ENCODE measurements around the gene UCK1. TPM values are rescaled to one million over a fixed set of nuclear protein-coding genes. Genes with fewer than 3 reads are reported as not detected.

The UCK1 gene
- total and polyA plus RNA-seq, 10 of the 15 experiments (the other 5 are each of a cell fraction or from before 2014, with no cell fraction given): 0.31 to 27.0 (median 18.7) TPM

DNA sequence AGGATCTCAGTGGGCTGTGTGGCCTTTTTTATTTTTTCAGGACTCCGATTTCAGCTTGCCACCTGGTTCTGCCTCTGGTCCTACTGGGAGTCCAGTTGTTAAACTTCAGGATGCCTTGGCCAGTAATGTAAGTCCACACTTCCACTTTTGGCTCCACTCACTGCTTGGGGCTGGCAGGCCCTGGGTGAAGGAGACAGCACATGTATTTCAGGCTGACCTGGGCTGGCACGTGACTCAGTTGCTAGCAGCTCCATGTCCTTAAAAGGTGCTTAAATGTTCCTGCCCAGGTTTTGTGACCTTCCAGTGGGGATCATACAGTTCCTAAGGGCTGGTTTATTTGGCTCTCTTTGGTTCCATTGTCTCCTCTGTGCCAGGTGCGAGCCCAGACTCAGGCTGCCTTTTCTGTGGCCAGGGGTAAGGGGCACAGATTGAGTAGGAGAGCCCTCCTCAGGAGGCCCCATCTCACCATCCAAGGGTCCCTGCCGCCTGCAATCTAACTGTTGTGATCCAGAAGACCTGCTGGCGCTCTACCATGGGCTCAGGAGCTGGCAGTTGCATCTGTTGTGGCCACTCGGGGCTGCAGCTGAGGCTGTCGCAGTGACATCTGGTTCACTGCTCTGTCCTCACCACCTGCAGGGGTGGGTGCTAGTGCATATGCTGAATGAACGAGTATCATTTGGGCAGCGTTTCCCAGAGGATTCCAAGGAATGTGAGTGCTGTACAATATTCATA, 47.6 kb downstream of the UCK1 start:
- FAIRE-seq: no peak
- BruUV-seq (replicated peaks): no TSS peak
- in situ Hi-C loops (cut with MboI): no loop called here
- TF ChIP-seq TBL1XR1 (IDR thresholded peaks at IDR 0.05; ENCODE audit: low read depth, low read length): no peak
- TF ChIP-seq CBX3 (IDR thresholded peaks at IDR 0.05; ENCODE audit: borderline replicate concordance, low read depth): no peak
- TF ChIP-seq CHD4 (IDR thresholded peaks at IDR 0.05): no peak
- TF ChIP-seq, protein P1, sequence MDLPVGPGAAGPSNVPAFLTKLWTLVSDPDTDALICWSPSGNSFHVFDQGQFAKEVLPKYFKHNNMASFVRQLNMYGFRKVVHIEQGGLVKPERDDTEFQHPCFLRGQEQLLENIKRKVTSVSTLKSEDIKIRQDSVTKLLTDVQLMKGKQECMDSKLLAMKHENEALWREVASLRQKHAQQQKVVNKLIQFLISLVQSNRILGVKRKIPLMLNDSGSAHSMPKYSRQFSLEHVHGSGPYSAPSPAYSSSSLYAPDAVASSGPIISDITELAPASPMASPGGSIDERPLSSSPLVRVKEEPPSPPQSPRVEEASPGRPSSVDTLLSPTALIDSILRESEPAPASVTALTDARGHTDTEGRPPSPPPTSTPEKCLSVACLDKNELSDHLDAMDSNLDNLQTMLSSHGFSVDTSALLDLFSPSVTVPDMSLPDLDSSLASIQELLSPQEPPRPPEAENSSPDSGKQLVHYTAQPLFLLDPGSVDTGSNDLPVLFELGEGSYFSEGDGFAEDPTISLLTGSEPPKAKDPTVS (IDR thresholded peaks at IDR 0.05; ENCODE audit: low read depth, low read length): no peak
- no peak for TF ChIP-seq CHD2 (IDR thresholded peaks at IDR 0.05; ENCODE audit: borderline replicate concordance, low read depth, low read length)
- TF ChIP-seq, protein P2, sequence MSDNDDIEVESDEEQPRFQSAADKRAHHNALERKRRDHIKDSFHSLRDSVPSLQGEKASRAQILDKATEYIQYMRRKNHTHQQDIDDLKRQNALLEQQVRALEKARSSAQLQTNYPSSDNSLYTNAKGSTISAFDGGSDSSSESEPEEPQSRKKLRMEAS (IDR thresholded peaks at IDR 0.05; ENCODE audit: low read depth, low read length): no peak
- no peak for TF ChIP-seq ZBED1 (IDR thresholded peaks at IDR 0.05; ENCODE audit: borderline replicate concordance)
- no peak for TF ChIP-seq FOXM1 (IDR thresholded peaks at IDR 0.05; ENCODE audit: low read depth, low read length)
- TF ChIP-seq, protein P3, sequence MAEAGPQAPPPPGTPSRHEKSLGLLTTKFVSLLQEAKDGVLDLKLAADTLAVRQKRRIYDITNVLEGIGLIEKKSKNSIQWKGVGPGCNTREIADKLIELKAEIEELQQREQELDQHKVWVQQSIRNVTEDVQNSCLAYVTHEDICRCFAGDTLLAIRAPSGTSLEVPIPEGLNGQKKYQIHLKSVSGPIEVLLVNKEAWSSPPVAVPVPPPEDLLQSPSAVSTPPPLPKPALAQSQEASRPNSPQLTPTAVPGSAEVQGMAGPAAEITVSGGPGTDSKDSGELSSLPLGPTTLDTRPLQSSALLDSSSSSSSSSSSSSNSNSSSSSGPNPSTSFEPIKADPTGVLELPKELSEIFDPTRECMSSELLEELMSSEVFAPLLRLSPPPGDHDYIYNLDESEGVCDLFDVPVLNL (IDR thresholded peaks at IDR 0.05; ENCODE audit: low read depth, low read length): no peak
- TF ChIP-seq SIX5 (IDR thresholded peaks at IDR 0.05; ENCODE audit: low read depth, low read length, severe bottlenecking): no peak
- no peak for TF ChIP-seq ZNF622 (IDR thresholded peaks at IDR 0.05)
- no peak for TF ChIP-seq NFXL1 (IDR thresholded peaks at IDR 0.05; ENCODE audit: borderline replicate concordance)
- CTCF ChIA-PET: no interaction called here
- POLR2A ChIA-PET: no interaction called here
- WGBS (ENCODE audit: insufficient coverage, insufficient replicate concordance, low lambda C conversion rate, missing lambda C conversion rate): 94% methylated on average over 9 of the region's 9 CpGs
- ATAC-seq: no peak
- Histone ChIP-seq H3K36me3 (ENCODE audit: control insufficient read depth in 2 of 2, insufficient read depth in 2 of 2, low read length in 1 of 2) (peaks cover 65 to 70% of the 10 kb centered on the region in 2 experiments), H3K27ac (ENCODE audit: control insufficient read depth, insufficient read depth) (no peak overlapping the region), H4K20me1 (ENCODE audit: control insufficient read depth, insufficient read depth) (no peaks in the 10 kb centered on the region), H3K4me1 (ENCODE audit: control insufficient read depth, insufficient read depth, low read length) (no peaks in the 10 kb centered on the region), H3K9me3 (replicated peaks; ENCODE audit: control insufficient read depth, insufficient read depth, low read length) (no peaks in the 10 kb centered on the region), H3K4me3 (no peak overlapping the region), H3K27me3 (replicated peaks in 1 of 2; ENCODE audit: control insufficient read depth in 2 of 2, insufficient read depth in 2 of 2, low read length in 1 of 2) (no peaks in the 10 kb centered on the region), H3K4me2 (ENCODE audit: control insufficient read depth, insufficient read depth) (no peak overlapping the region), H2AFZ (ENCODE audit: control insufficient read depth, low read depth, low read length) (no peak overlapping the region), H3K9ac (ENCODE audit: control insufficient read depth, insufficient read depth, low read length) (no peak overlapping the region), H3K79me2 (ENCODE audit: control insufficient read depth, insufficient read depth, low read length) (no peaks in the 10 kb centered on the region)
- RAD21 ChIA-PET (ENCODE audit: unreplicated experiment): no interaction called here
- SMC1A ChIA-PET (ENCODE audit: uncharacterized antibody, unreplicated experiment): no interaction called here
- intact Hi-C loops (cut with micrococcal nuclease; ENCODE audit: unreplicated experiment): no loop called here
- DNase-seq (ENCODE audit: low read depth, low spot score): no peak
